CD4-positive, alpha-beta T cell treated with Interleukin-6 for 4 hours (primary cell): ENCODE results near the gene UNC13A.
"Not testable (repeated sequence)": the region's sequence is repeated elsewhere in the genome, so short reads cannot be mapped to it uniquely, and the experiment has no call there.

Source experiments
- DNase-seq: peaks from one replicate; pipeline ENCODE4 v3.0.0-alpha.2; 2020; ENCODE audit warnings: mixed read lengths

Gene UNC13A

DNA sequence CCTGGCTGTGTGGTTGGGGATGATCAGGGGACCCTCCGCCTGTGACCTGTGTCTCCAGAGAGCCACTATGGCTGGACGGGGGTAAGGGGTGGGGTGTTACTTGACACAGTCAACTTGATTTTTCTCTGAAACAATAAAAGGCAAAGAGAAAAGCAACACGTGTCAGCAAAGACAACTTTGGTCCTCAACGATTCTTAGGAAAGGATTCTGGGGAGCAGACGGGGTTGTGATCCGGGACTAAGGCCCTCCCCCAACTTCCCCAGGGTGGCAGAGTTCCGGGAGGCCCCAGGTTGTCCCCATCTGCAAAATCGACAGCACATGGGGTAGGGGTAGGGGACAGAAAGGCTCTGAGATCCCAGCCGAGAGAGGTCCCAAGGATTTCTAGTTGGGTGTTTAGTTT lies 86.5 kb downstream of the UNC13A start:
- DNase-seq, result no peak

GRCh38 chr19:17599780-17600179 lies 88.4 kb downstream of the UNC13A start:
- DNase-seq, result no peak

GRCh38 chr19:17598953-17599352 lies 89.2 kb downstream of the UNC13A start:
- DNase-seq, result no peak

GRCh38 chr19:17598063-17598462 lies 90.1 kb downstream of the UNC13A start:
- DNase-seq, result not testable (repeated sequence)

DNA sequence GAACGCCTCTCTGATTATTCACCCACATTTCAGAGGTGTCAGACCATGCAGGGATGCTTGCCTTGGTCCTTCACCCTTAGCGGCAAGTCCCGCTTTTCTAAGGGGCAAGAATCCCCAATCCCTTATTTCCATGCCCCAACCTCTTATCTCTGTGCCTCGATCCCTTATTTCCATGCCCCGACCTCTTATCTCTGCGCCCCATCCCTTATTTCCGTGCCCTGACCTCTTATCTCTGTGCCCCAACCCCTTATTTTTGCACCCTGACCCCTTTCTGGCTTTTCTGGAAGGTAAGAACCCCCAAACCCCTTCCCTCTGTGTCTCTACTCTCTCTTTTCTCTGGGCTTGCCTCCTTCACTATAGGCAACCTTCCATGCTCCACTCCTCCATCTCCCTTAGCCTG lies 93.9 kb downstream of the UNC13A start:
- not testable (repeated sequence) for DNase-seq

DNA sequence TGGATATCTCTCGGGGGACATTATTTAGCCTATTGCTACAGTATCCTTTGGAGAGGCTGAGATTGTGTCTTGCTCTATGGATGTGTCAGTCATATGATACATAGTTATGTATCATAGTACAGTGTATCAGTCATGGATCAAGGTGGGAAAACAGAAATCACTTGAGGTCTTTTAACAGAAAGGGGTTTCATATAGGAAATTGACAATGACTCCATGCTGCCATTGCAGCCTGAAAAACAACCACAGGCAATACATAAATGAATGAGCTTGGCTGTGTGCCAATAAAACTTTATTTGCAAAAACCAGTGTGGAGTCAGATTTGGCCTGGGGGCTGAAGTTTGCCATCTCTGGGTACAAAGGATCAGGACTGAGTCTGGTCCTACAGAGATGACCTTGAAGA lies 97.3 kb downstream of the UNC13A start:
- no peak for DNase-seq

DNA sequence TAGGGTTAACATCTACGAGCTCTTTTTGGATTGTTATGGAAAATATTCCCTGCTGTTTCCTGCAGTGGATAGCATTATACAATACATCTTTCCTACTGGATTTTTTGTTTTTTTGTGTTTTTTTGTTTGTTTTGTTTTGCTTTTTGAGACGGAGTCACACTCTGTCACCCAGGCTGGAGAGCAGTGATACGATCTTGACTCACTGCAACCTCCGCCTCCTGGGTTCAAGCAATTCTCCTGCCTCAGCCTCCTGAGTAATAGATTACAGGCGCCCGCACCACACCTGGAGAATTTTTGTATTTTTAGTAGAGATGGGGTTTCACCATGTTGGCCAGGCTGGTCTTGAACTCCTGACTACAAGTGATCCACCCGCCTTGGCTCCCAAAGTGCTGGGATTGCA lies 102.8 kb downstream of the UNC13A start:
- DNase-seq, result not testable (repeated sequence)

DNA sequence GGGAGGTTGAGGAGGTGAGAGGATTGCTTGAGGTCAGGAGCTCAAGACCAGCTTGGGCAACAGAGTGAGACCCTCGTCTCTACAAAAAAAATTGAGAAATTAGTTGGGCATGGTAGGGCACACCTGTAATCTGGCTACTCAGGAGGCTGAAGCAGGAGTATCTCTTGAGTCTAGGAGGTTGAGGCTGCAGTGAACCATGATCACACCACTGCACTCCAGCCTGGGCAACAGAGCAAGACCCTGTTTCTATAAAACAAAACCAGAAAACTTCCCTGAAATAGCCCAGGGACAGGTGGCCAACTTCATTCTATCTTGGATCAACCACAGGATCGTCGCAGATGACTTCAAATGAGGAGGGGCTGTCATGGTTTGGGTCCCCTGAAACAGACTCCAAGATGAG lies 104.0 kb downstream of the UNC13A start:
- DNase-seq, result no peak

DNA sequence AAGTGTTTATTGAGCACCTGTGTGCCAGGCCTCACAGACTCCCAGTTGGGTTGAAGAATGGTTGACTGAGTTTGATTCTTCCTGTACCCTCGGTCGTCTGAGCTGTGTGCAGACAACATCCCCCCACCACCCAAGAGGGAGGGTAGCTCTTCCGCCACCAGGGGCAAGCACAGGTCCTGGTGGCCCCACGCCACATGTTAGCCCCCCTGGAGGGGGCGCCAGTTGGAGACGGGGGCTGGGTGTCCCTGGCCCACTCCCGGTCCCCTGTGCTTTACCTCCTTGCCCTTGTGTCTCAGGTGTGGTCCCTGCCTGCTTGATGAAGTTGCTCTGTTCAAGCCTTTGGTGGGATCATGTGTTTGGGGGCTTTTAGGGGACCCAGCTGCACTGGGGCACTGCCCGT lies 105.5 kb downstream of the UNC13A start:
- DNase-seq, result no peak

DNA sequence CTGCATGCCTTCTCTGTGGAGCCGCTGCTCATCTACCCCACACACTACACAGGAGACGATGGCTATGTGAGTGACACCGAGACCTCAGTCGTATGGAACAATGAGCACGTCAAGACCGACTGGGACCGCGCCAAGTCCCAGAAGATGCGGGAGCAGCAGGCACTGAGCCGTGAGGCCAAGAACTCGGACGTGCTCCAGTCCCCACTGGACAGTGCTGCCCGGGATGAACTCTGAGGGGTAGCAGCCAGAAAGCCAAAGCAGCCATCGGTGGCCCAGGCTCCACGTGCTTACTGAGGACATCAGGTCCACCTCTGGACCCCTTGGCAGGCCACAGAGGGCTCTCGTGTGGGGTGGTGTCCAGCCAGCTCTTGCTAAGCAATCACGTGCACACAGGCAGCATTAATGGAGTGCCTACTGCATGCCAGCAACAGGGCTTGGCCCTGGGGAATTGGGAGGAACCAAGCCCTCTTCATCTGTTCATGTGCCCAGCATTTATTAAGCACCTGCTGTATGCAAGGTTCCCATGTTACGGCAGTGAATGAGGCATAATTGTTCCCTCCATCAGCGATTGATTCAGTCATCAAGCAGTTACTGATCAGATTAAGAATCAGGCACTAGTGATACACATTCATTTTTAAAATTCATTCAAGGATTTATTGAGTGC lies 106.8 kb downstream of the UNC13A start:
- DNase-seq, result no peak

- DNase-seq, result no peak
These were observed 107.5 kb downstream of the UNC13A start for GRCh38 chr19:17580470-17581144.

- no peak for DNase-seq
These were observed 108.4 kb downstream of the UNC13A start for GRCh38 chr19:17579661-17580244.

DNA sequence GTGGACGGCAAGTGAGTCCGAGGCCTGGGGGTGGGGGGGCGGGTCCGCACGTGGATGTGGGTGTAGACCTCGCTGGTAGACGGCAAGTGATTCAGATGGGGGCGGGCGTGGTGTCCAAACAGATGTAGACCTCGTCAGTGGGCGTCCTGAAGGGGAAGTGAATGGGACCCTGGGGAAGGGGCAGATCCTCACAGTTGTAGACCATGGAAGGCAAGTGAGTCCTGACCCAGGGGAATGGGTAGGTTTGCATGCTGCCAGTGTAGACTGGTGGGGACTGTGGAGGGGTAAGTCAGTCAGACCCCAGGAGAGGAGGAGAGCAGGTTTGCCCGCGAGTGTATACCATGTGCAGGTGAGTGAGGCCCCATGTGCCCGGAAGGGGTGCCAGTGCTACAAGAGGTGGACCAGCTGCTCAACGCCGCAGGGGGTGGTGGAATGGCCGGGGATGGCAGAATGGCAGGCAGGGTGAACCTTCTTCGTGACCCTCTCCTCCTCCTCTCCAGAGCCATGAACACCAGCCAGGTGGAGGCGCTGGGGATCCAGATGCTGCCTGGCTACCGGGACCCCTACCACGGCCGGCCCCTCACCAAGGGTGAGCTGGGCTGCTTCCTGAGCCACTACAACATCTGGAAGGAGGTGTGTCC lies 110.6 kb downstream of the UNC13A start:
- no peak for DNase-seq

DNA sequence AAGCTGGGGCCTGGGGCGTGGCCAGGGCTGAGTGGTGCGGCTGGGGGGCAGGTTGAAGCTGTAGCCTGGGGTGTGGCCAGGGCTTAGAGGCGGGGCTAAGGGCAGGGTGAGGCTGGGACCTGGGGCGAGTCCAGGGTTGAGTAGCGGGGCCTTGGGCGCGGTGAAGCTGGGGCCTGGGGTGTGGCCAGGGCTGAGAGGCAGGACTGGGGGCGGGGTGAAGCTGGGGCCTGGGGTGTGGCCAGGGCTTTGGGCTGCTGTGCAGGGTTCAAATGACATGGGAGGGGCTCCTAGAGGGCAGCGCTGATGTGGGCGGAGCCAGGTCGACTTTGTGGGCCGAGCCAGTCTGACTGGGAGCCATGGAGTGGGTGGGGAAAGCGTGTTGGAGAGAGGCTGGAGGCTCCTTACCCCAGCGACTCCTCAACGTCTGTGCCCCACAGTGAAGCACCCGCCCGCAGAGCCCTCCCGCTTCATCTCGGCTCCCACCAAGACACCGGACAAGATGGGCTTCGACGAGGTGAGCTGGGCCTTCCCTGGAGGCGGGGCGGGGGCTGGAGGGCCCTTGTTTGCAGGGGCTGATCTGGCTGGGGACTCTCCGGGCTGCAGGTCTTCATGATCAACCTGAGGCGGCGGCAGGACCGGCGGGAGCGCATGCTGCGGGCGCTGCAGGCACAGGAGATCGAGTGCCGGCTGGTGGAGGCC lies 111.2 kb downstream of the UNC13A start:
- DNase-seq, result no peak

DNA sequence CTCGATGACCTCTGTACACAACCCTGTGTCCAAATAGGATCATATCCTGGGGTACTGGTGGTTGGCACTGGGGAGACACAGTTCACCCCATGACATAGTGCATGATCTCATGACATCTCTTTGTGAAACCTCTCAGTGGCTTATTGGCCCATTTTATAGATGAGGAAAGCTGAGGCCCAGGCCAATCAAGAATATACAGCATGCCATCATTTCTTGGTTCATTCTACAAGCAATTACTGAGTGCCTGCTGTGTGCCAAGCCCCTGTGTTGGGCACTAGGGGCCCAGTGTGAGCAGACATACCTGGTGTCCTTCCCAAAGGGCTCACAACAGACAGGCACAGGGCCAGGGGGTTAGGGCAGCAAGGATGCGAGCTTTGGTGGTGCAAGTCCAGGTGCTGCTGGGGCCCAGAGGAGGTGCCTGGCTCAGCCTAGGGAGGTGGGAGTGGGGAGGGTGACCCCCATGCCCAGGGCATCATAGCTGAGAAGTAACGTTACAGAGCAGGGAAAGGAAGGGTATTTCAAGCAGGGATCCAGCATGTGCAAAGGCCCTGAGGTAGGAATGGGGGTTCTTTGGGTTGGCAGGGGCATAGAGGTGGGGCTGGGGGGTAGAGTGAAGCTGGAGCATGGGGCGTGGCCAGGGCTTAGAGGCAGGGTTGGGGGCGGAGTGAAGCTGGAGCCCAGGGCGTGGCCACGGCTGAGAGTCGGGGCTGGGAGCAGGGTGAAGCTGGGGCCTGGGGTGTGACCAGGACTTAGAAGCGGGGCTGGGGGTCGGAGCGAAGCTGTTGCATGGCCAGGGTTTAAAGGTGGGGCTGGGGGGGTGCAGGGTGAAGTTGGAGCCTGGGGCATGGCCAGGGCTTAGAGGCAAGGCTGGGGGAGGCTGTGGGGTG lies 112.0 kb downstream of the UNC13A start:
- DNase-seq, result no peak

DNA sequence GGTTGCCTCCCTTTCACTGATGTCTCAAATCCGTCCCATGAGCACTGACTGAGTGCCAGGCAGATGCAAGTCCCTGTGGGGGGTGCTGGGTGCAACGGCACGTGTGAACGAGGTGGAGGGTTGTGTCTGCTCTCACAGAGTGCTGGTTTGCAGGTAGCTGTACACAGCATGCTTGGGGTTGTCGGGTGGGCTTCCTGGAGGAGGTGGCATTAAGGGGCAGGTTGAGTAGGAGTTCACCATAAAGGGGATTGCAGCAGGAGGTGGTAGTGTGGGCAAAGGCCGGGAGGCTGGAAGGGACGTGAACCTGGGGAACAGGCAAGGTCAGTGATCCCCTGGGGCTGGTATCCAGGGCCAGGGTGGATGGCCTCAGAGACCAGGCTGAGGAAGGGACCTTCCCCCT lies 115.5 kb downstream of the UNC13A start:
- no peak for DNase-seq

DNA sequence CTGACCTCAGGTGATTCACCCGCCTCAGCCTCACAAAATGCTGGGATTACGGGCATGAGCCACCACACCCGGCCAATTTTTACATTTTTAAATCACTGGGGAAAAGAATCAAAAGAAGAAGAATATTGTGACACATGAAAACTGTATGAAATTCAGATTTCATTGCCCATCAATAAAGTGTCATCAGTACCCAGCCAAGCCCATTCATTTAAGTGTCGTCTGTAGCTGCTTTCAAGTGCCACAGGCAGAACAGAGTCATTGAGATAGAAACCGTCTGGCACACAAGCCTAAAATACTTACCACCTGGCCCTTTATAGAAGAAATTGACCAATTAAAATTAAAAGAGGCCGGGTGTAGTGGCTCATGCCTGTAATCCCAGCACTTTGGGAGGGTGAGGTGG lies 117.4 kb downstream of the UNC13A start:
- no peak for DNase-seq

GRCh38 chr19:17570291-17570690 lies 117.9 kb downstream of the UNC13A start:
- not testable (repeated sequence) for DNase-seq

DNA sequence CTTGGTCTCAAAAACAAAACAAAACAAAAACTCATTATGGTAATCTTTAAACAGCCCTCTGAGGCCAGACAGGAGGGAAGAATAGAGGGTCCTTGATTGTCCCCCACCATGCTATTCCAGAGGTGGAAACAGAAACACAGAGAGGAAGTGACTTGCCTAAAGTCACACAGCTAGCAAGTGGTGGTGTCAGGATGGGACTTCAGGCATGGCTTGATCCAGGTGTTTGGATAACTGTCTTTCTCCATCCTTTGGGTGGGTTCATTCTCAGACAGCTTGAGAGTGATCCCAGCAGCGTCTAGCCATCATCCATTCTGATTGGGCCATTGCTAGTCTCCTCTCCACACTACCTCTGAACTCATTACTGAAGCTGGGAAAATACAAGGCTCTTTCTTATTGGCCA lies 120.2 kb downstream of the UNC13A start:
- no peak for DNase-seq

- no peak for DNase-seq
These were observed 122.5 kb downstream of the UNC13A start for GRCh38 chr19:17565611-17566010.

DNA sequence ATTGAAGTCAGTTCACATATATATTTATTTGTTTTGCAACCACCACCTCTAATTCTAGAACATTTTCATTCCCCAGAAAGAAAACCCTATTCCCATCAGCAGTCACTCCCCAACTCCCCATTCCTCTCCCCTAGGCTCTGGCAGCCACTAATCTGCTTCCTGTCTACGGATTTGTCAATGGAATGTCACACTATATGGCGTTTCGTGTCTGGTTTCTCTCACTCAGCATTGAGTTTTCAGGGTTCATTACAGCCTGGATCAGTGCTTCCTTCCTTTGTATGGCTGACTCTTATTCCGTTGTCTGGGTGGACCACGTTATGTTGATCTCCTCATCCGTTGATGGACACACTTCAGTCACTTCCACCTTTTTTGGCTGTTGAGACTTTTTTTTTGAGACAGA lies 123.4 kb downstream of the UNC13A start:
- DNase-seq, result no peak

DNA sequence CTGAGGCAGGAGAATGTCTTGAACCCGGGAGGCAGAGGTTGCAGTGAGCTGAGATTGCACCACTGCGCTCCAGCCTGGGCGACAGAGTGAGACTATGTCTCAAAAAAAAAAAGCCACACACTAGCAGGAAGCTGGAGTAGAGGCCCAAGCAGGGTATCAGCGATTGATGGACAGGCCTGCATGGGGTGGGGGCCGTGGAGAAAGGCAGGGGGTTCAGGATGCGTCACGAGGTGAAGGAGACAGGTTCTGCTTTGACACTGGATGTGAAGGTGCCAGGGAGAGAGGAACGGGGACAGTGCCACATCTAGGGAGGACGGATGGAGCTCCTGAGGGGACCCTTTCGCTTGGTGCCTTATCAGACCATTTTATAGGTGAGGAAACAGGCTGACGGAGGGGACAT lies 125.6 kb downstream of the UNC13A start:
- DNase-seq, result no peak
